Astrocyte of the cerebellum (primary cell): ENCODE results near the gene ARL14.

Experiments
- DNase-seq: peaks from one replicate; pipeline ENCODE4 v3.0.0-alpha.2; 2011; ENCODE audit warnings: low read depth
- H3K4me3 ChIP-seq: 2 replicates; pipeline ENCODE4 v1.5.1; 2011; ENCODE audit warnings: mild to moderate bottlenecking, low read depth, low read length, moderate library complexity
- CTCF ChIP-seq: IDR thresholded peaks from 2 replicates; pipeline ENCODE4 v1.5.1; 2012; ENCODE audit warnings: low read length, low read depth, moderate library complexity, mild to moderate bottlenecking; ENCODE audit errors: missing control alignments
- in situ Hi-C: cut with HindIII; loops from 2 replicates; pipeline ENCODE4 v1.10.0; 2017; ENCODE audit warnings: low sequenced_read_pairs

The ARL14 gene

GRCh38 chr3:160725338-160725737 lies 48.4 kb downstream of the ARL14 start:
- in situ Hi-C loops, result no loop called here
- H3K4me3 ChIP-seq, result no peak overlapping the region
- DNase-seq, result no peak
- no peak for TF ChIP-seq CTCF
